H1 (cell line): Measurements from ENCODE around the gene DENND1A. TPM values are rescaled to one million over a fixed set of nuclear protein-coding genes. Genes with fewer than 3 reads are reported as not detected.

Source experiments
- CTCF ChIA-PET: fragments of 300-600 bp; sonication (Branson Sonifier 250); formaldehyde crosslinking; loops from one replicate; lab custom pipeline; 2021; ENCODE audit not compliant: partially characterized antibody; lab: Charles Lee
- POLR2A ChIA-PET: fragments of 300-600 bp; sonication (Branson Sonifier 250); formaldehyde crosslinking; loops from one replicate; lab custom pipeline; 2021; ENCODE audit warnings: inconsistent platforms; ENCODE audit not compliant: partially characterized antibody; lab: Charles Lee
- DNase-seq, 2 experiments: peaks; one replicate each; pipeline versions ENCODE4 v3.0.0 to v3.0.0-alpha.2; 2010 to 2022; ENCODE audit warnings: low spot score in 2 of 2, low read depth in 1 of 2, mixed read lengths in 1 of 2
- FAIRE-seq: peaks from 2 replicates; lab custom pipeline; 2011; peaks lifted over from hg19 to GRCh38; lab: Jason Lieb, UNC
- H2AFZ ChIP-seq: 2 replicates; pipeline ENCODE4 v1.8.1; 2012; ENCODE audit warnings: low read length, inconsistent platforms
- H2AK5ac ChIP-seq: 2 replicates; pipeline ENCODE4 v1.6.1; 2013; ENCODE audit warnings: low read depth, low read length
- H2BK120ac ChIP-seq: replicated peaks from 2 replicates; pipeline ENCODE3; 2013; ENCODE audit warnings: low read depth, low read length, inconsistent platforms
- H2BK12ac ChIP-seq: 2 replicates; pipeline ENCODE4 v1.6.1; 2013; ENCODE audit warnings: low read depth, low read length
- H2BK15ac ChIP-seq: 2 replicates; pipeline ENCODE4 v1.6.1; 2013; ENCODE audit warnings: low read length
- H2BK20ac ChIP-seq: 2 replicates; pipeline ENCODE4 v1.6.1; 2013; ENCODE audit warnings: low read length
- H2BK5ac ChIP-seq: 2 replicates; pipeline ENCODE4 v1.6.1; 2013; ENCODE audit warnings: low read depth, low read length
- H3K14ac ChIP-seq: 2 replicates; pipeline ENCODE4 v1.6.1; 2013; ENCODE audit warnings: inconsistent platforms; ENCODE audit not compliant: insufficient read length
- H3K18ac ChIP-seq: 2 replicates; pipeline ENCODE4 v1.6.1; 2013; ENCODE audit warnings: low read length; ENCODE audit errors: extremely low read depth
- H3K23ac ChIP-seq: 2 replicates; pipeline ENCODE4 v1.6.1; 2013; ENCODE audit warnings: inconsistent platforms; ENCODE audit not compliant: insufficient read length
- H3K23me2 ChIP-seq: 2 replicates; pipeline ENCODE4 v1.6.1; 2013; ENCODE audit warnings: low read depth, low read length
- H3K27ac ChIP-seq: 2 replicates; pipeline ENCODE4 v1.6.1; 2011; ENCODE audit warnings: low read depth, low read length, inconsistent platforms
- H3K27me3 ChIP-seq, 4 experiments: replicated peaks in 1 of 4; 1 replicate in 1 of 4; 2 replicates in 3 of 4; pipeline versions ENCODE4 v1.6.1 to v1.8.1; 2011 to 2013; ENCODE audit warnings: low read length in 3 of 4, mild to moderate bottlenecking in 3 of 4, inconsistent platforms in 2 of 4, mixed read lengths in 2 of 4, moderate library complexity in 1 of 4; ENCODE audit not compliant: control insufficient read depth in 3 of 4, insufficient read depth in 3 of 4; ENCODE audit errors: extremely low read depth in 1 of 4
- H3K36me3 ChIP-seq, 4 experiments: 2 replicates each; pipeline versions ENCODE4 v1.6.1 to v1.8.1; 2011 to 2013; ENCODE audit warnings: mild to moderate bottlenecking in 4 of 4, low read length in 3 of 4, moderate library complexity in 2 of 4, control low read depth in 1 of 4, inconsistent platforms in 1 of 4; ENCODE audit not compliant: insufficient read depth in 4 of 4, control insufficient read depth in 2 of 4
- H3K4ac ChIP-seq: replicated peaks from 2 replicates; pipeline ENCODE3; 2013; ENCODE audit warnings: low read length, low read depth, mixed read lengths, inconsistent platforms; ENCODE audit not compliant: insufficient read length
- H3K4me1 ChIP-seq, 4 experiments: replicated peaks in 1 of 4; 1 replicate in 1 of 4; 2 replicates in 3 of 4; pipeline versions ENCODE4 v1.6.1 to v1.8.1; 2011 to 2013; ENCODE audit warnings: low read length in 3 of 4, inconsistent platforms in 2 of 4, mixed read lengths in 1 of 4; ENCODE audit not compliant: insufficient read depth in 4 of 4, control insufficient read depth in 3 of 4
- H3K4me2 ChIP-seq, 2 experiments: 2 replicates each; pipeline versions ENCODE4 v1.6.1 to v1.8.1; 2011 to 2013; ENCODE audit warnings: low read depth in 2 of 2, low read length in 2 of 2, control low read depth in 1 of 2, inconsistent platforms in 1 of 2, mild to moderate bottlenecking in 1 of 2; ENCODE audit not compliant: insufficient read depth in 1 of 2
- H3K4me3 ChIP-seq, 4 experiments: fragments of 200-600, 300-600 bp in 1 of 4; sonication (generic), shearing (Covaris generic), sonication (Bioruptor Twin) in 1 of 4; 2 replicates each; pipeline versions ENCODE4 v1.5.1 to v1.8.1; 2011 to 2016; ENCODE audit warnings: low read length in 4 of 4, low read depth in 3 of 4, control low read depth in 2 of 4, inconsistent platforms in 2 of 4, mild to moderate bottlenecking in 2 of 4, mixed read lengths in 1 of 4, moderate library complexity in 1 of 4; ENCODE audit not compliant: insufficient read depth in 2 of 4; ENCODE audit errors: extremely low read depth in 1 of 4
- H3K56ac ChIP-seq: replicated peaks from 2 replicates; pipeline ENCODE3; 2013; ENCODE audit warnings: low read depth, mild to moderate bottlenecking, mixed read lengths, low read length, inconsistent platforms; ENCODE audit not compliant: insufficient read length
- H3K79me1 ChIP-seq: 2 replicates; pipeline ENCODE4 v1.6.1; 2013; ENCODE audit warnings: low read depth, low read length, control low read depth
- H3K79me2 ChIP-seq, 2 experiments: 2 replicates each; pipeline versions ENCODE4 v1.6.1 to v1.8.1; 2012 to 2013; ENCODE audit warnings: low read length in 2 of 2, mild to moderate bottlenecking in 2 of 2, inconsistent platforms in 1 of 2; ENCODE audit not compliant: insufficient read depth in 2 of 2, control insufficient read depth in 1 of 2
- H3K9ac ChIP-seq, 4 experiments: replicated peaks in 1 of 4; 1 replicate in 1 of 4; 2 replicates in 3 of 4; pipeline versions ENCODE4 v1.6.1 to v1.8.1; 2011 to 2013; ENCODE audit warnings: low read depth in 3 of 4, low read length in 3 of 4, control low read depth in 2 of 4, mild to moderate bottlenecking in 2 of 4, moderate library complexity in 2 of 4, inconsistent platforms in 1 of 4; ENCODE audit errors: extremely low read depth in 1 of 4
- H3K9me3 ChIP-seq, 2 experiments: 2 replicates each; pipeline versions ENCODE4 v1.6.1 to v1.8.1; 2012 to 2013; ENCODE audit warnings: mild to moderate bottlenecking in 2 of 2, moderate library complexity in 2 of 2, control low read depth in 1 of 2, inconsistent platforms in 1 of 2, low read depth in 1 of 2, low read length in 1 of 2, mixed read lengths in 1 of 2; ENCODE audit not compliant: insufficient read depth in 2 of 2
- H4K20me1 ChIP-seq, 2 experiments: replicated peaks in 1 of 2; 2 replicates each; pipeline versions ENCODE3 to v1.8.1; 2011 to 2013; ENCODE audit warnings: inconsistent platforms in 2 of 2, low read length in 2 of 2, mild to moderate bottlenecking in 1 of 2; ENCODE audit not compliant: insufficient read depth in 2 of 2, control insufficient read depth in 1 of 2
- H4K5ac ChIP-seq: 2 replicates; pipeline ENCODE4 v1.6.1; 2013; ENCODE audit warnings: low read length, low read depth, mixed read lengths, inconsistent platforms; ENCODE audit not compliant: insufficient read length
- H4K8ac ChIP-seq: 2 replicates; pipeline ENCODE4 v1.8.0; 2013; ENCODE audit warnings: mild to moderate bottlenecking, moderate library complexity, low read length, inconsistent platforms; ENCODE audit not compliant: insufficient read depth; ENCODE audit errors: extremely low read depth
- H4K91ac ChIP-seq: replicated peaks from 2 replicates; pipeline ENCODE3; 2013; ENCODE audit warnings: low read length, mixed read lengths, inconsistent platforms; ENCODE audit not compliant: insufficient read length
- ASH2L ChIP-seq: fragments of 200-600, 300-600 bp; sonication (generic); IDR thresholded peaks from one replicate; pipeline ENCODE4 v1.7.1; 2017; ENCODE audit warnings: low read length
- BACH1 ChIP-seq: IDR thresholded peaks from 2 replicates; pipeline ENCODE4 v1.6.1; 2012; ENCODE audit warnings: low read length, improper control_type of control experiment
- BCL11A ChIP-seq, 2 experiments: IDR thresholded peaks; one replicate each; pipeline ENCODE4 v1.6.1; 2011; ENCODE audit warnings: low read depth in 2 of 2, low read length in 2 of 2, mild to moderate bottlenecking in 2 of 2
- CREB1 ChIP-seq: IDR thresholded peaks from 2 replicates; pipeline ENCODE4 v1.6.1; 2012; ENCODE audit warnings: inconsistent platforms
- HDAC6 ChIP-seq: IDR thresholded peaks from one replicate; pipeline ENCODE4 v1.7.1; 2012; ENCODE audit warnings: low read depth, mild to moderate bottlenecking, inconsistent platforms, low read length, moderate library complexity
- POU5F1 ChIP-seq: IDR thresholded peaks from 2 replicates; pipeline ENCODE4 v1.6.1; 2011; ENCODE audit warnings: low read depth, mild to moderate bottlenecking, low read length, moderate library complexity
- SP1 ChIP-seq: IDR thresholded peaks from 2 replicates; pipeline ENCODE4 v1.6.1; 2011; ENCODE audit warnings: low read depth, low read length
- TBP ChIP-seq: IDR thresholded peaks from 2 replicates; pipeline ENCODE4 v1.6.1; 2011; ENCODE audit warnings: low read depth, low read length, improper control_type of control experiment
- TCF12 ChIP-seq: IDR thresholded peaks from 2 replicates; pipeline ENCODE4 v1.6.1; 2011; ENCODE audit warnings: low read depth, mild to moderate bottlenecking, low read length
- WGBS, 2 experiments: shearing (Covaris generic) in 1 of 2; methylation state at CpG; one replicate each; pipeline versions ENCODE4 v1.1.6 to v1.1.7; 2013 to 2015; ENCODE audit warnings: low lambda C conversion rate in 2 of 2, mixed read lengths in 2 of 2, inconsistent platforms in 1 of 2, low coverage in 1 of 2, missing lambda C conversion rate in 1 of 2; ENCODE audit not compliant: insufficient replicate concordance in 2 of 2, insufficient coverage in 1 of 2, insufficient read length in 1 of 2; ENCODE audit errors: extremely low coverage in 1 of 2, missing lambda C conversion rate in 1 of 2; 5-methylcytosine and 5-hydroxymethylcytosine counted together
- polyA plus RNA-seq, 7 experiments: library from polyadenylated mRNA; depleted of rRNA in 3 of 7; stranded (reverse) in 5 of 7; unstranded in 2 of 7; fragments of >200 nt in 5 of 7; fragments of 200-250 nt in 2 of 7; gene quantifications; 1 replicate in 5 of 7; 2 replicates in 1 of 7; 4 replicates in 1 of 7; pipeline versions ENCODE4 v1.2.1 to v1.2.3, GENCODE V29; 2011 to 2013; ENCODE audit warnings: missing spikeins in 2 of 7, mixed read lengths in 2 of 7
- total RNA-seq: library from RNA; stranded (reverse); fragmentation: NEBNext Ultra II Directional; extraction: Animal tissue kit (Norgen Biotek cat#: 25700); gene quantifications from 2 replicates; pipeline ENCODE4 v1.2.1, GENCODE V29; 2021
- TF ChIP-seq, protein P1 (sequence below): IDR thresholded peaks from 2 replicates; pipeline ENCODE4 v1.6.1; 2012; ENCODE audit warnings: inconsistent platforms
- TF ChIP-seq, protein P2 (sequence below): IDR thresholded peaks from 2 replicates; pipeline ENCODE4 v1.6.1; 2012; ENCODE audit warnings: low read length, inconsistent platforms

The DENND1A gene
- total and polyA plus RNA-seq, 2 of the 8 experiments (the other 6 are each of a cell fraction or from before 2014, with no cell fraction given) = 24.1 to 26.4 TPM

DNA sequence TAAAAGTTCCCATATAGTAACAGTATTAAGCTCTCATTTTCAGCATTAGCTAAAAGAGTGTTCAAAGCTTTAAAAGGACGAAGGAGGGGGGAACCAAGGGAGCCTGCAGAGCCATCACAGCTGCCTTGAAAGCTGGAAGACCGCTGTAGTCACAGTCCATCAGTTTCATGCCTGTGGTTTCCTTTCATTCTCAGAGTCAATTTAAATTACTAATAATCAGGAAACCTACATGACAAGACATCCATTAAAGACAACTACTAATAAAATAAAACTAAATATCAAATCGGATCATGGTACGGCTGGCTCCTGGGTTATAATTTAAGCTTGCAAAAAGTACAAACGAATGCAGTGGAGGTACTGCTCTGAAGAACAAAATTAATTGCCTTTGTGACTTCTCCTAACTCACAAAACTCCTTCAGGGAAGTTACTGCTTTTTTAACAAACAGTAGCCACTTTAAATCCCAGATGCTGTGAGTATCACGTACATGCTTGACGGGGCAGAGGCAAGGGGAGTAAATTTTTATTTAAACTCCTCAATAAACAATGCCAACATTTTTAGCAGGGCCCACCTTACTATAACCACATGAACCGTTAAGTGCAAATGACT lies 213.5 kb downstream of the DENND1A start:
- no peak overlapping the region for H2BK120ac ChIP-seq
- no peak overlapping the region for H3K14ac ChIP-seq
- H3K27ac ChIP-seq = no peak overlapping the region
- H2AFZ ChIP-seq = no peak overlapping the region
- H2BK12ac ChIP-seq = no peak overlapping the region
- FAIRE-seq (no peak), DNase-seq (no peak)
- no peak overlapping the region for H3K23ac ChIP-seq
- no peak overlapping the region for H4K5ac ChIP-seq
- 90% methylated on average over 8 of the region's 8 CpGs; no CpG with 5 or more reads in 1 of the 2 experiments for WGBS, 2 experiments
- no peak overlapping the region for H2BK15ac ChIP-seq
- no peaks in the 10 kb centered on the region for H3K27me3 ChIP-seq
- H4K20me1 ChIP-seq = no peaks in the 10 kb centered on the region
- H3K4ac ChIP-seq = no peak overlapping the region
- no peaks in the 10 kb centered on the region for H3K36me3 ChIP-seq
- H3K79me2 ChIP-seq = no peaks in the 10 kb centered on the region; a peak in 2 of 4 replicates
- no peak overlapping the region for H3K56ac ChIP-seq
- no peak overlapping the region for H2BK5ac ChIP-seq
- H2BK20ac ChIP-seq = no peak overlapping the region
- peaks cover 0 to 3% of the 10 kb centered on the region in 2 experiments; a peak in 1 of 4 replicates for H3K9me3 ChIP-seq
- H3K18ac ChIP-seq = no peak overlapping the region
- H2AK5ac ChIP-seq = no peak overlapping the region
- no peaks in the 10 kb centered on the region for H3K79me1 ChIP-seq
- H3K4me2 ChIP-seq = no peak overlapping the region
- H3K4me1 ChIP-seq = no peaks in the 10 kb centered on the region
- TF ChIP-seq, protein P1, sequence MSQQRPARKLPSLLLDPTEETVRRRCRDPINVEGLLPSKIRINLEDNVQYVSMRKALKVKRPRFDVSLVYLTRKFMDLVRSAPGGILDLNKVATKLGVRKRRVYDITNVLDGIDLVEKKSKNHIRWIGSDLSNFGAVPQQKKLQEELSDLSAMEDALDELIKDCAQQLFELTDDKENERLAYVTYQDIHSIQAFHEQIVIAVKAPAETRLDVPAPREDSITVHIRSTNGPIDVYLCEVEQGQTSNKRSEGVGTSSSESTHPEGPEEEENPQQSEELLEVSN = no peak
- TF ChIP-seq ASH2L (no peak), BACH1 (no peak), TCF12 (no peak), BCL11A (IDR thresholded peaks at IDR 0.05; ENCODE audit: low read depth in 2 of 2, low read length in 2 of 2) (no peak), CREB1 (no peak), SP1 (no peak), HDAC6 (no peak), POU5F1 (no peak), TBP (no peak)
- TF ChIP-seq, protein P2, sequence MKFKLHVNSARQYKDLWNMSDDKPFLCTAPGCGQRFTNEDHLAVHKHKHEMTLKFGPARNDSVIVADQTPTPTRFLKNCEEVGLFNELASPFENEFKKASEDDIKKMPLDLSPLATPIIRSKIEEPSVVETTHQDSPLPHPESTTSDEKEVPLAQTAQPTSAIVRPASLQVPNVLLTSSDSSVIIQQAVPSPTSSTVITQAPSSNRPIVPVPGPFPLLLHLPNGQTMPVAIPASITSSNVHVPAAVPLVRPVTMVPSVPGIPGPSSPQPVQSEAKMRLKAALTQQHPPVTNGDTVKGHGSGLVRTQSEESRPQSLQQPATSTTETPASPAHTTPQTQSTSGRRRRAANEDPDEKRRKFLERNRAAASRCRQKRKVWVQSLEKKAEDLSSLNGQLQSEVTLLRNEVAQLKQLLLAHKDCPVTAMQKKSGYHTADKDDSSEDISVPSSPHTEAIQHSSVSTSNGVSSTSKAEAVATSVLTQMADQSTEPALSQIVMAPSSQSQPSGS = no peak
- TF ChIP-seq, all 59 proteins: peak for 0
- no peak overlapping the region for H3K9ac ChIP-seq
- no peak overlapping the region for H4K91ac ChIP-seq
- 0 out of 2 replicates have a peak, but pooled peaks cover 2% of the 10 kb centered on the region for H3K23me2 ChIP-seq
- CTCF ChIA-PET = no interaction called here
- POLR2A ChIA-PET = no interaction called here
- no peak overlapping the region for H3K4me3 ChIP-seq
- H4K8ac ChIP-seq = no peak overlapping the region
